NT2/D1 (cell line): Measurements from ENCODE around the gene ACOXL.

ENCODE experiments used
- DNase-seq: peaks from one replicate; pipeline ENCODE4 v3.0.0-alpha.2; 2011; ENCODE audit warnings: low read depth, low spot score
- H3K27me3 ChIP-seq: 2 replicates; pipeline ENCODE4 v1.6.0; 2011; ENCODE audit warnings: mild to moderate bottlenecking; ENCODE audit not compliant: insufficient read length, insufficient read depth
- H3K36me3 ChIP-seq: 2 replicates; pipeline ENCODE4 v1.6.1; 2011; ENCODE audit warnings: mild to moderate bottlenecking, low read length, mixed read lengths; ENCODE audit not compliant: insufficient read depth, insufficient read length
- H3K4me1 ChIP-seq: 2 replicates; pipeline ENCODE4 v1.5.1; 2011; ENCODE audit not compliant: insufficient read depth, insufficient read length
- H3K4me3 ChIP-seq: 2 replicates; pipeline ENCODE4 v1.5.1; 2011; ENCODE audit warnings: low read depth; ENCODE audit not compliant: insufficient read length
- H3K9ac ChIP-seq: 2 replicates; pipeline ENCODE4 v1.6.0; 2011; ENCODE audit warnings: low read depth; ENCODE audit not compliant: insufficient read length
- H3K9me3 ChIP-seq: 2 replicates; pipeline ENCODE4 v1.5.1; 2011; ENCODE audit warnings: mild to moderate bottlenecking, low read length; ENCODE audit not compliant: insufficient read depth
- SUZ12 ChIP-seq: IDR thresholded peaks from 2 replicates; pipeline ENCODE4 v1.6.1; 2011; ENCODE audit not compliant: insufficient read length, insufficient read depth; ENCODE audit errors: extremely low read depth
- YY1 ChIP-seq: IDR thresholded peaks from 2 replicates; pipeline ENCODE4 v1.6.1; 2011; ENCODE audit not compliant: insufficient read length, insufficient read depth
- ZNF274 ChIP-seq: IDR thresholded peaks from 2 replicates; pipeline ENCODE4 v1.6.1; 2011; ENCODE audit warnings: mild to moderate bottlenecking, low read depth, low read length

Gene ACOXL

DNA sequence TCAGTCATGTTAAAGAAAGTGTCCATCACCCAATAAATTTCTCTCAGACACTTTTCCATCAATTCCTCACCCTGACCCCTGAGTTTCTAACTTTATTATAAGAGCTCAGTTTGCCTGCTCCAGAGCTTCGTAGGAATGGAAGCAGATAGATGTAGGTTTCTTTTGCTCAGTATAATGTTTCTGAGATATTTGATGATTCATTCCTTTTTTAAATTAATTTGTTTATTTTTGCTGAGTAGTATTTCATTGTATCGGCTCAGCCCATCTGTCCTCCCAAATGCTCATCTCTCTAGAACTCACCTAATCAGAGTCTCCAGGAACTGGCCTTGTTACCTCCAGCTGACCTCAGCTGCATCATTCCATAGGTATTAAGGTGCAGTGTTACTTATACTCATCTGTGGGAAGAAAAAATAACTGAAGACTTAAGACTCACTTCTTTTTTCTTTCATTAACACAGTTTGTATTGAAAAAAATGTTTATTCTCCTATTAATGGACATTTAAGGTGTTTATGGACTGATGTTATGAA is 376.4 kb downstream of the ACOXL start:
- DNase-seq, result no peak
- TF ChIP-seq SUZ12 (no peak), ZNF274 (no peak), YY1 (no peak)
- no peak overlapping the region for H3K9ac ChIP-seq
- H3K27me3 ChIP-seq, result peaks cover 9% of the 10 kb centered on the region
- no peaks in the 10 kb centered on the region for H3K9me3 ChIP-seq
- no peaks in the 10 kb centered on the region for H3K36me3 ChIP-seq
- H3K4me1 ChIP-seq, result no peaks in the 10 kb centered on the region
- no peak overlapping the region for H3K4me3 ChIP-seq

DNA sequence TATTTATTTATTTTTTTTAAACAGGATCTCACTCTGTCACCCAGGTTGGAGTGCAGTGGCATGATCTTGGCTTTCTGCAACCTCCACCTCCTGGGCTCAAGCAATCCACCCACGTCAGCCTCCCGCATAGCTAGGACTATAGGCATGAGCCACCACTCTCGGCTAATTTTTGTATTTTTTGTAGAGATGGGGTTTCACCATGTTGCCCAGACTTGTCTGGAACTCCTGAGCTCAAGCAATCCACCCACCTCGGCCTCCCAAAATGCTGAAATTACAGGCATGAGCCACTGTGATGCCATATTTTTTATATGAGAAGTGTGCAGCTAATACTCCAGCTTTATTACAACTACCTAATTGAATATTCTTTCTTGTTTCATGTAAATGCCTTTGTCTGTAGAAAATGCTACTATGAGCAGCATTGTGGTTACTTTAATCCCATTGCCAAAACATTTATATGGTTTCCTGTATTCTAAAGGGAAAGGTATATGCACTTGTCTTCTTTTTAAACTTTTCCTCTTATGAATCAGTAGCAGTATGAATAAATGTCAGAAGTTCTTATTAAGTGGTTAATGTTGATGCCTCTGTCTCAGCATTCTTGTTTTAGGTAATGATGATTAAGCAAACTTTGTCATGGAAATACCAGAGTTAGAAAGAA is 378.9 kb downstream of the ACOXL start:
- no peak for TF ChIP-seq SUZ12
- TF ChIP-seq ZNF274, result no peak
- no peak for TF ChIP-seq YY1
- no peaks in the 10 kb centered on the region for H3K4me1 ChIP-seq
- peaks cover 26% of the 10 kb centered on the region for H3K27me3 ChIP-seq
- H3K9ac ChIP-seq, result no peak overlapping the region
- no peak overlapping the region for H3K4me3 ChIP-seq
- DNase-seq, result no peak
- no peaks in the 10 kb centered on the region for H3K9me3 ChIP-seq
- no peaks in the 10 kb centered on the region for H3K36me3 ChIP-seq

DNA sequence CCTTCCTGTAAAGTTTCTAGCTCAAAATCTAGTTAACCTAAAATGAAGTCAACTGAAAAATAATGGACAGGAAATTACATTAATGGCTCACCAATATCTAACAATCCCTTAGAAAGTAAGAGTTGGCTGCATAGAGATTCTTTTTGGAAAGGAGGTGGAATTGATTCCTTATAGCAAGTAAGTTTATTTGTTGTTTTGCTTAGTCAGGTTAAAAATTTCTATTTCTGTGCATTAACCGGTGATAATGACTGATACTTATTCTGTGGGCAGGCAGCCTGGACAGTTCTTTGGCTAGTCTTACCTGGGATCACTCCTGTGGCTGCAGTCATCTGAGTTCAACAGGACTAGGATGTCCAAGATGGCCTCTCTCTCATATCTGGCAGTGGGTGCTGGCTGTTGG is 381.5 kb downstream of the ACOXL start:
- H3K9me3 ChIP-seq, result no peaks in the 10 kb centered on the region
- peaks cover 52% of the 10 kb centered on the region for H3K27me3 ChIP-seq
- no peak overlapping the region for H3K4me3 ChIP-seq
- no peaks in the 10 kb centered on the region for H3K4me1 ChIP-seq
- no peaks in the 10 kb centered on the region for H3K36me3 ChIP-seq
- no peak overlapping the region for H3K9ac ChIP-seq
- no peak for DNase-seq
- TF ChIP-seq YY1, result no peak
- TF ChIP-seq ZNF274, result no peak
- no peak for TF ChIP-seq SUZ12

DNA sequence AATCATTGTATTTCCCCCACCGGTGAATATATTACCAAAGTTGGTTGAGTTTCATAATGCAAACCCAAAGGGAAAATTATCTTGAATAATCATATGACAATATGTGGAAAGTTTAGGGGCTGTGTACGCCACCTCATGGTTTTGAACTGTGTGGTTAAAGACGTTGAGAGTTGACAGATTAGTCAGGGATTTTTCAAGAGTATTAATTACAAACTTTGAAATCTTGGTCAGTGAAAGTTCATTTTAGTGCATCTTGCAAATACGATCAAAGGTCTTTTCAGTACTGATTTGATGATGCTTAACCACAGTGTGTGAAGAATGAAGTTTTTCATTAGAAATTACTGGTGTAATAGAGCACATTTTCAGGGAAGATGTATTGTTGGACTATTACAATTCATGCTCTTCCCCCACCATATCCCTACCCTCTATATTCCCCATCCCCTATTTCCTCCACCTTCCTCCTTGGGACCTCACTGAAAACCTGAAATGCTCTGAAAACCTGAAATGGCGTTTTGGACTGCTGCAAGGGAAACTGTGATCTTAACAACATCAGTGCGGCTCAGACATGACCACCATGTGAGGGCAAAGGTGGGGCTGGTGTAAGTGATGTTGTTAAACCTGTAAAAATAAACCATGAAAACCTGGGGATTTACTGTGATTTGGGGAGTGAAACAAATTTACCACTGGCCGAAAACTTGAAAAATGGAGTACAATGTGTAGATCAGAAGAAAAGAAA is 383.8 kb downstream of the ACOXL start:
- no peaks in the 10 kb centered on the region for H3K36me3 ChIP-seq
- H3K4me3 ChIP-seq, result no peak overlapping the region
- peaks cover 71% of the 10 kb centered on the region for H3K27me3 ChIP-seq
- TF ChIP-seq YY1 (no peak), ZNF274 (no peak), SUZ12 (no peak)
- no peak for DNase-seq
- H3K9ac ChIP-seq, result no peak overlapping the region
- H3K9me3 ChIP-seq, result no peaks in the 10 kb centered on the region
- no peaks in the 10 kb centered on the region for H3K4me1 ChIP-seq

DNA sequence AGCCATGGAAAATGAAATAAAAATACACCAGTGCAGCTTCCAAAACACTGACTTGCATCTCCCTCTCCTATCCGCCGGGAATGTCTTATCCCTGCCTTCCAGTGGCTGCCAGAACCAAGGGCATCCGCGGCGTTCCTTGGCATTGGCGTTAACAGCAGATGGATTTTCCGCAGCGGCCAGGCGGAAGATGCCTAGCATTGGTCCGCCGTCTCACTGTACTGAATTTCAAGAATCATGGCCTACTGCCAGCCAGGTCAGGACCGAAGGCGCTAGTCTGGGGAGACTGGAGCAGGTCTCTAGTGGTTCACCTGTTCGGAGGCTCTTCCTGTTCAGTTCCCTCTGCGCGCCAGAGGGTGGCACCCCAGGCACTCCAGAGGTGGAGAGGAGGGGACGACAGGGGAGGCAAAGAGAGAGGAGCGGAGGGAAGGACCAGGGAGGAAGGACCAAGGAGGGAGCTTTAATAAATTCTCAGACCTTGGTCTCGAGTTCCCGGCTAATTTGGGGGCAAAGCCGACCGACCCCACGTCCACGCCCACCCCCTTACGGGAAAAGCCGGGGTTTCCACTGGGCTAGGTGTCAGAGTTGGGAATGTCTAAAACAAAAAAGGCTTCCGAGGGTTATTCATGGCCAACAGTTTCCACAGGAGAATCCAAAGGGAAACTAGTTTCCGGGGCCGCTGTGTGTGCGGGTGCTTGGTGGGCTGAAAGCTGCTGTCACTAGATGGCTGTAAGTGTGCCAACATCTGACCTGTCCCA is 384.6 kb downstream of the ACOXL start:
- no peaks in the 10 kb centered on the region for H3K36me3 ChIP-seq
- H3K4me1 ChIP-seq, result no peaks in the 10 kb centered on the region
- H3K9me3 ChIP-seq, result no peaks in the 10 kb centered on the region
- no peak for TF ChIP-seq ZNF274
- TF ChIP-seq YY1, result no peak
- TF ChIP-seq SUZ12, result no peak
- H3K9ac ChIP-seq, result peak overlapping the region; percentile 66
- H3K27me3 ChIP-seq, result peaks cover 80% of the 10 kb centered on the region
- peak overlapping the region; percentile 67 for H3K4me3 ChIP-seq
- peak; percentile 83 for DNase-seq

DNA sequence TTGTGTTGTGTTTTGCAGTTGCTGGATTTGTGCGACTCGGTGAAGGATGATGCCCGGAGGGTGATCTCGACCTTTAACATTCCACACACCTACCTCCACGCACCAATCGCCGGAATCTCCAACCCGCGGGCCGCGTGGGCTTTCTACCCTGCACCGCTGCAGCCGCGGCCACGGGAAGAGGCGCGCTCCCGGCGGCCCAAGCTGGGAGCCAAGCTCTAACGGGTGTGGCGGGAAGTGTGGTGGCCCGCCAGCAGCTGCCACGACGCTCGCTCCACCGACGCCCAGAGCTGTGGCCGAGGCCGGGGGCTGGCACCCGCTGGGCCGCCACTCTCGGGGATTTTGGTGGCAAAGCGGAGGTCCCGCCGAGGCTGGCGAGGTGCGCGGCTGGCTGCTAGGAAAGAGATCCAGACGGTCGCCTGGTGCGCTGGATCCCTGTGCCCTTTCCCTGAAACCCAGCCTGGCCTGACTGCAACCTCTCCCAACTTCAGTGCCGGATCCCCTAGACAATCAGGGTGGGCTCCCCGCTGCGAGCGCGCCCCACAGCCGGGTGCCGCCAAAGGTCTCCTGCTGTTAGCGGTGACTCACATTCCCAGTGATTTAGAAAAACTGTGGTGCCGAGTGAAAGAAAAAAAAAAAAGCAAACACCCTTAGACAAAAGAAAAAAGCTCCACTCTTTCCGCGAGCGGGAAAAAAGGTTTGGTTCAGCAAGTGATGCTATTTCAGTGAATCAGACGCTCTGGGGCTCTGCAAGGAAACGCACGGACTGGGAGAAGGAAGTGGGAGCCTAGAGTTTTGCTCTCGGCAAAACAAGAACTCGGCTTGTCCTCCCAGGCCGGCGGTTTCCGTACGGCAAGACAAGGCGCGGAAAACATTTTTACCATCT is 385.5 kb downstream of the ACOXL start:
- no peak for DNase-seq
- H3K27me3 ChIP-seq, result peaks cover 80% of the 10 kb centered on the region
- peak overlapping the region; percentile 67 for H3K4me3 ChIP-seq
- H3K9ac ChIP-seq, result peak overlapping the region; percentile 95
- no peaks in the 10 kb centered on the region for H3K4me1 ChIP-seq
- no peaks in the 10 kb centered on the region for H3K9me3 ChIP-seq
- no peaks in the 10 kb centered on the region for H3K36me3 ChIP-seq
- no peak for TF ChIP-seq YY1
- TF ChIP-seq SUZ12, result no peak
- TF ChIP-seq ZNF274, result no peak
